Measurements from ENCODE around the gene ARHGAP12.

- TF ChIP-seq EZH2 (IDR thresholded peaks at IDR 0.05) (no peak), POLR2AphosphoS5 (IDR thresholded peaks at IDR 0.05; ENCODE audit: borderline replicate concordance, low read depth, low read length) (no peak)
These were observed 23.4 kb upstream of the ARHGAP12 start for GRCh38 chr10:31952066-31952465.
